Trophoblast cell (in vitro differentiated cells and primary cell): ENCODE measurements around the gene GABRA4.

ENCODE experiments used
- DNase-seq, 2 donors: peaks; one replicate each; pipeline ENCODE4 v3.0.0-alpha.2; 2016
- H2AFZ ChIP-seq: 2 replicates; pipeline ENCODE4 v1.6.1; 2013; ENCODE audit warnings: low read length, moderate library complexity, mild to moderate bottlenecking; ENCODE audit not compliant: insufficient read depth, poor library complexity
- H2AK5ac ChIP-seq: 2 replicates; pipeline ENCODE4 v1.6.1; 2013; ENCODE audit warnings: mild to moderate bottlenecking, low read length
- H2BK120ac ChIP-seq: 2 replicates; pipeline ENCODE4 v1.6.1; 2013; ENCODE audit warnings: low read length, mild to moderate bottlenecking, moderate library complexity; ENCODE audit not compliant: insufficient read depth, poor library complexity
- H2BK12ac ChIP-seq: 2 replicates; pipeline ENCODE4 v1.6.1; 2013; ENCODE audit warnings: mild to moderate bottlenecking, low read length, moderate library complexity
- H2BK5ac ChIP-seq: 2 replicates; pipeline ENCODE4 v1.6.1; 2013; ENCODE audit warnings: low read length, low read depth, moderate library complexity, mild to moderate bottlenecking; ENCODE audit not compliant: poor library complexity
- H3K14ac ChIP-seq: 2 replicates; pipeline ENCODE4 v1.6.1; 2013; ENCODE audit warnings: mild to moderate bottlenecking, low read length
- H3K18ac ChIP-seq: 2 replicates; pipeline ENCODE4 v1.6.1; 2013; ENCODE audit warnings: mild to moderate bottlenecking, low read length
- H3K23ac ChIP-seq: 2 replicates; pipeline ENCODE4 v1.6.1; 2013; ENCODE audit warnings: low read length
- H3K27ac ChIP-seq: 2 replicates; pipeline ENCODE4 v1.5.1; 2013; ENCODE audit warnings: low read depth, mild to moderate bottlenecking, inconsistent platforms, low read length, moderate library complexity
- H3K27me3 ChIP-seq: 2 replicates; pipeline ENCODE4 v1.6.1; 2013; ENCODE audit warnings: inconsistent platforms, mild to moderate bottlenecking, low read length, moderate library complexity; ENCODE audit not compliant: insufficient read depth
- H3K36me3 ChIP-seq, 2 experiments: 1 replicate in 1 of 2; 2 replicates in 1 of 2; pipeline ENCODE4 v1.6.1; 2013; ENCODE audit warnings: low read length in 2 of 2, mild to moderate bottlenecking in 2 of 2, moderate library complexity in 1 of 2; ENCODE audit not compliant: insufficient read depth in 2 of 2, control insufficient read depth in 1 of 2
- H3K4ac ChIP-seq: 2 replicates; pipeline ENCODE4 v1.6.1; 2013; ENCODE audit warnings: low read depth, mild to moderate bottlenecking, low read length, moderate library complexity
- H3K4me1 ChIP-seq, 2 experiments: 1 replicate in 1 of 2; 2 replicates in 1 of 2; pipeline ENCODE4 v1.6.1; 2013; ENCODE audit warnings: low read length in 2 of 2, mild to moderate bottlenecking in 2 of 2, moderate library complexity in 1 of 2; ENCODE audit not compliant: insufficient read depth in 2 of 2, control insufficient read depth in 1 of 2
- H3K4me2 ChIP-seq: 2 replicates; pipeline ENCODE4 v1.6.1; 2013; ENCODE audit warnings: inconsistent platforms, mild to moderate bottlenecking, low read length, moderate library complexity
- H3K4me3 ChIP-seq: 2 replicates; pipeline ENCODE4 v1.5.1; 2013; ENCODE audit warnings: mild to moderate bottlenecking, low read depth, low read length, inconsistent platforms
- H3K79me1 ChIP-seq: one replicate; pipeline ENCODE4 v1.6.1; 2013; ENCODE audit warnings: low read length
- H3K79me2 ChIP-seq: 2 replicates; pipeline ENCODE4 v1.6.1; 2013; ENCODE audit warnings: low read length, mild to moderate bottlenecking; ENCODE audit not compliant: control insufficient read depth, insufficient read depth, poor library complexity
- H3K9ac ChIP-seq: 2 replicates; pipeline ENCODE4 v1.6.1; 2013; ENCODE audit warnings: mild to moderate bottlenecking, low read length
- H3K9me3 ChIP-seq: 2 replicates; pipeline ENCODE4 v1.6.1; 2013; ENCODE audit warnings: low read depth, mild to moderate bottlenecking, control low read depth, inconsistent platforms, low read length; ENCODE audit not compliant: insufficient read depth
- H4K12ac ChIP-seq: 2 replicates; pipeline ENCODE4 v1.6.1; 2013; ENCODE audit warnings: low read depth, mild to moderate bottlenecking, low read length, moderate library complexity
- H4K8ac ChIP-seq: 2 replicates; pipeline ENCODE4 v1.6.1; 2013; ENCODE audit warnings: low read depth, mild to moderate bottlenecking, low read length, moderate library complexity
- H4K91ac ChIP-seq: one replicate; pipeline ENCODE4 v1.6.1; 2013; ENCODE audit warnings: low read depth, mild to moderate bottlenecking, low read length, moderate library complexity
- WGBS: extraction: QIAGEN DNeasy Blood & Tissue Kit; methylation state at CpG from one replicate; pipeline ENCODE4 v1.1.7; 2013; ENCODE audit warnings: missing lambda C conversion rate; ENCODE audit not compliant: insufficient read length, insufficient coverage; ENCODE audit errors: extremely low coverage; 5-methylcytosine and 5-hydroxymethylcytosine counted together

The GABRA4 gene

DNA sequence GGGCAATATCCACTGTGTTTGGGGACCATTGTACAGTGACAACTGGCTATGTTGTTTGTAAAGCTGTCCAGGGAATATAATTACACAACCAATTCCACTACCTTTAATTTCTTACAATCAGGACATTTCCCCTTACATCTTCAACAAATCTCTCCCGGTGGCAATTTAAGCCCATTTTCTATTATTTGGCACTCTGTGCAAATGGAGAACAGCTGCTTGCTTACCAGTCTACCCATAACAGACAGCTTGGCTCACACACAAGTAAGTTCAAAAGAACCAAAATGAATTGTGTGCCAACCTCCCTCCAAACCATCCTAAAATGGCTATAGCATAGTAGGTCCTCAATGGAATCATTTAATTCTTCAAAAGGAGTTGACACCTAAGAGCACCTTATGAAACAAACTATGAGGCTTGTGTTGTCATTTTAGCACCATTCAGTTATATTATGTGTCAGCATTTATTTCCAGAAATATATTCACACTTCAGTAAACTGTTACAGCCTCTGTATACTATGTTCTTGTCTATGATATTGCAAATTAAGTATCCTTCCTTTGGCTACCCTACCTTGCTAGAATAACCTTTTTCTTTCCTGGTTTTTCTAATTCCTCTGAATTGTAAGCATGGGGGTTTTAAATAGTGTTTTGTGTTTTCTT, 18.4 kb downstream of the GABRA4 start:
- Histone ChIP-seq H2AK5ac (no peak overlapping the region), H3K4me2 (no peak overlapping the region), H3K27me3 (no peaks in the 10 kb centered on the region), H2BK12ac (no peak overlapping the region), H3K9ac (no peak overlapping the region), H3K36me3 (no peaks in the 10 kb centered on the region), H4K91ac (no peak overlapping the region), H3K4me3 (no peak overlapping the region), H2AFZ (no peak overlapping the region), H3K79me2 (no peaks in the 10 kb centered on the region), H3K4ac (no peak overlapping the region), H2BK5ac (no peak overlapping the region), H3K27ac (no peak overlapping the region), H3K14ac (no peak overlapping the region), H3K79me1 (no peaks in the 10 kb centered on the region), H4K12ac (no peak overlapping the region), H3K9me3 (no peaks in the 10 kb centered on the region), H3K4me1 (no peaks in the 10 kb centered on the region), H4K8ac (no peak overlapping the region), H3K18ac (no peak overlapping the region), H2BK120ac (no peak overlapping the region), H3K23ac (no peak overlapping the region)
- no peak for DNase-seq
- WGBS, result no CpG with 5 or more reads among the region's 1 CpG

DNA sequence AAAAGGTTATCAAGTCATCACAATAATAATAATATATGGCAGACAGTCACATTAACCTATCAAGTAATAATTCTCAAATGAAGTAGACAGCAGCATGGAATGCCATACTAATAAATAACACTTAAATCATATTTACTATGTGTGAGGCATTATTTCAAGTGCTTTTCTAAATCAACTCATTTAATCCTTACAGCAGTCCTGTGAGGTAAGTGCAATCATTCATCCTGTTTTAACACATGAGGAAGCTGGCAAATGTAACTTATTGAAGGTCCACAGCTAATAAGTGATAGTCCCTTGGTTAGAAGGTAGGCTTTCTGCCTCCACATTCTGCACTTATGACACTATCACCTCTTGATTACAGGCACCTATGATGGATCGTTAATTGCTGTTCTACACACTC, 24.5 kb downstream of the GABRA4 start:
- H4K91ac ChIP-seq, result no peak overlapping the region
- H3K4me3 ChIP-seq, result no peak overlapping the region
- no peak overlapping the region for H3K9ac ChIP-seq
- no peak for DNase-seq
- no peak overlapping the region for H3K27ac ChIP-seq
- no peak overlapping the region for H2BK120ac ChIP-seq
- H3K4me1 ChIP-seq, result no peaks in the 10 kb centered on the region
- no peak overlapping the region for H2BK12ac ChIP-seq
- no peak overlapping the region for H2AK5ac ChIP-seq
- H3K79me1 ChIP-seq, result no peaks in the 10 kb centered on the region
- H4K12ac ChIP-seq, result no peak overlapping the region
- no peak overlapping the region for H3K4me2 ChIP-seq
- H3K4ac ChIP-seq, result no peak overlapping the region
- H3K9me3 ChIP-seq, result no peaks in the 10 kb centered on the region
- no peak overlapping the region for H2BK5ac ChIP-seq
- H2AFZ ChIP-seq, result no peak overlapping the region
- no CpG with 5 or more reads among the region's 1 CpG for WGBS
- H3K36me3 ChIP-seq, result no peaks in the 10 kb centered on the region
- no peak overlapping the region for H3K18ac ChIP-seq
- no peaks in the 10 kb centered on the region for H3K79me2 ChIP-seq
- no peaks in the 10 kb centered on the region for H3K27me3 ChIP-seq
- H3K23ac ChIP-seq, result no peak overlapping the region
- no peak overlapping the region for H4K8ac ChIP-seq
- no peak overlapping the region for H3K14ac ChIP-seq

DNA sequence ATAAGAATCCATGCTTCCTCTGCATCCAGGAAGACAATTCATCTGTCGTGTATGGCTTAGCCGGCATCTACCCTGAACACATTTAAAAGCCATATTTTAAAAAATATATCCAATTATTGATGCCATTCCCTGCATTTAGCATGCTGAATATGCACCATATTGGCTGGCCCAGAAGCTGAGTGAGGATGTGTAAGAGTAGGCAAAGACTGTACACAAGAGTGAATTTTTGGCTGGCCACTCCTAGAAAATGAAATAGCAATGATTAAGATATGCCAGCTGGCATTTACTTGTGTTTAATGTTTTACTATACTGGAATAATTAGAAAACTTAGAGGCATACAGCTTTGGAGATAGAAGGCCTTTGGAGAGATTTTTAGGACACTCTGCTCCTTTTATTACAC, 25.8 kb downstream of the GABRA4 start:
- Histone ChIP-seq H2AFZ (no peak overlapping the region), H2BK120ac (no peak overlapping the region)

DNA sequence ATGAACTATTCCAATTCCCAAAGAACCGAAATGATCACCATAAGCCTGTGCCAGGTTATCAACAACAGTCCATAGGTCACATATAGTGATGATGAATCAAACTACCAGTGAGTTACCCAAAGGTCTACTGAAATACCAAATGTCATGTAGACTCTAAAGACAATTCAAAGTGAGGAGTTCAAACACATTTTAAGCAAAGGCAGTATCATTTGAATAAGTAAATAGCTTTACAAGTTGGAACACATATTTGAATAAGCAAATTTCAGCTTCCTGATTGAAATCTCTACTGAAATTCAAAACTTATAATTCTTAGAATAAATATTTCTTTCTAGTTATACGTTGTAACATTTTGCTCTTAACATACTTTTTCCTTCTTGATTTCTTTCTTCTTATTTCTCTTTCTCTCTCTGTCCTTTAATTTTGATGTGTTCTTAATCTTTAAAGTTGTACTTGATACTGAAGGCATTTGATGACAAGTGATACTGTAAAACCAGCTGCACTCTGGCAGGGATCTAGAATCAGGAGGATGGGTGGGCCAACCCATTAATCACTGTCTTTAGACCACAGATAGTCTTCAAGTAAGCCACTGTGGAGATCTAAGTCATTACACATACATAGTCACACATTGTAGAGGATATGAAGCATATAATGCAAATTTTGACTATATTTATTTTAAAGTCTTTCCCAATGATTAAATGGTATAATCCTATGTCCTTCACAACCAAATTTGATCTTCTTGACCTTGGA, 34.5 kb downstream of the GABRA4 start:
- H4K12ac ChIP-seq, result no peak overlapping the region
- no peaks in the 10 kb centered on the region for H3K36me3 ChIP-seq
- no peak overlapping the region for H2AFZ ChIP-seq
- H3K4me2 ChIP-seq, result no peak overlapping the region
- no peak for DNase-seq
- no peaks in the 10 kb centered on the region for H3K27me3 ChIP-seq
- no peak overlapping the region for H3K18ac ChIP-seq
- H4K8ac ChIP-seq, result no peak overlapping the region
- H2BK120ac ChIP-seq, result no peak overlapping the region
- WGBS, result no CpG with 5 or more reads among the region's 2 CpGs
- no peak overlapping the region for H3K9ac ChIP-seq
- H3K27ac ChIP-seq, result no peak overlapping the region
- H3K79me1 ChIP-seq, result no peaks in the 10 kb centered on the region
- H3K14ac ChIP-seq, result no peak overlapping the region
- no peak overlapping the region for H3K4ac ChIP-seq
- H2AK5ac ChIP-seq, result no peak overlapping the region
- H4K91ac ChIP-seq, result no peak overlapping the region
- H2BK5ac ChIP-seq, result no peak overlapping the region
- H3K23ac ChIP-seq, result no peak overlapping the region
- H2BK12ac ChIP-seq, result no peak overlapping the region
- no peaks in the 10 kb centered on the region for H3K4me1 ChIP-seq
- H3K4me3 ChIP-seq, result no peak overlapping the region
- H3K79me2 ChIP-seq, result no peaks in the 10 kb centered on the region
- no peaks in the 10 kb centered on the region for H3K9me3 ChIP-seq

More for the DNA sequence above, 25.8 kb downstream of the GABRA4 start:
- Histone ChIP-seq H3K4me3 (no peak overlapping the region), H3K18ac (no peak overlapping the region), H2AK5ac (no peak overlapping the region), H4K8ac (no peak overlapping the region), H3K4me1 (no peaks in the 10 kb centered on the region), H3K23ac (no peak overlapping the region), H2BK12ac (no peak overlapping the region), H3K36me3 (no peaks in the 10 kb centered on the region), H3K14ac (no peak overlapping the region), H3K9me3 (no peaks in the 10 kb centered on the region), H3K4me2 (no peak overlapping the region), H3K27me3 (no peaks in the 10 kb centered on the region), H3K4ac (no peak overlapping the region), H3K79me1 (no peaks in the 10 kb centered on the region), H4K91ac (no peak overlapping the region), H3K79me2 (no peaks in the 10 kb centered on the region), H3K9ac (no peak overlapping the region), H4K12ac (no peak overlapping the region), H2BK5ac (no peak overlapping the region), H3K27ac (no peak overlapping the region)
- no peak for DNase-seq
- no CpG with 5 or more reads among the region's 2 CpGs for WGBS
